Panc1 (cell line): ENCODE results near the gene BAHCC1. TPM values are rescaled to one million over a fixed set of nuclear protein-coding genes. Genes with fewer than 3 reads are reported as not detected.

Source experiments
- ATAC-seq: fragments of 200-7000 bp; cut with Tn5 transposase; 2 replicates; pipeline ENCODE4 v1.9.1; 2020; ENCODE audit warnings: mild to moderate bottlenecking, moderate library complexity
- BruUV-seq: library from RNA; stranded (reverse); fragments of 400-500 nt; replicated peaks from 2 replicates; lab custom pipeline; 2021; lab: Mats Ljungman, UMichigan
- CTCF ChIA-PET: fragments of 300-600 bp; sonication (Branson Sonifier 250); formaldehyde crosslinking; loops from one replicate; lab custom pipeline; 2022; ENCODE audit warnings: antibody characterized with exemption; lab: Charles Lee
- POLR2A ChIA-PET: fragments of 300-600 bp; sonication (Branson Sonifier 250); formaldehyde crosslinking; loops from one replicate; lab custom pipeline; 2022; ENCODE audit warnings: antibody characterized with exemption; lab: Charles Lee
- DNase-seq: peaks from one replicate; pipeline ENCODE4 v3.0.0-alpha.2; 2010; ENCODE audit warnings: low read depth, low spot score
- H3K27ac ChIP-seq: 2 replicates; pipeline ENCODE4 v1.5.1; 2011; ENCODE audit warnings: mild to moderate bottlenecking, low read length, inconsistent platforms
- H3K27me3 ChIP-seq: fragments of 200-500 bp; sonication (Bioruptor generic); 2 replicates; pipeline ENCODE4 v1.6.0; 2014; ENCODE audit warnings: low read length, inconsistent platforms; ENCODE audit not compliant: control insufficient read depth, insufficient read depth
- H3K36me3 ChIP-seq: fragments of 200-500 bp; sonication (Bioruptor generic); 2 replicates; pipeline ENCODE4 v1.5.1; 2014; ENCODE audit warnings: inconsistent platforms, mild to moderate bottlenecking, low read length, moderate library complexity; ENCODE audit not compliant: control insufficient read depth, insufficient read depth
- H3K4me1 ChIP-seq: 2 replicates; pipeline ENCODE4 v1.5.1; 2011; ENCODE audit warnings: inconsistent platforms, mild to moderate bottlenecking, low read length, moderate library complexity; ENCODE audit not compliant: control insufficient read depth, insufficient read depth
- H3K4me3 ChIP-seq, 2 experiments: 2 replicates each; pipeline ENCODE4 v1.5.1; 2011 to 2012; ENCODE audit warnings: low read depth in 2 of 2, low read length in 2 of 2, mild to moderate bottlenecking in 2 of 2, inconsistent platforms in 1 of 2, moderate library complexity in 1 of 2
- H3K9me3 ChIP-seq: fragments of 200-500 bp; sonication (Bioruptor generic); 2 replicates; pipeline ENCODE4 v1.5.1; 2014; ENCODE audit warnings: low read depth, mild to moderate bottlenecking, inconsistent platforms, low read length, moderate library complexity; ENCODE audit not compliant: control insufficient read depth, insufficient read depth
- POLR2AphosphoS5 ChIP-seq: IDR thresholded peaks from 2 replicates; pipeline ENCODE4 v1.6.1; 2012; ENCODE audit warnings: mild to moderate bottlenecking, low read depth, low read length, moderate library complexity
- SIN3A ChIP-seq: IDR thresholded peaks from 2 replicates; pipeline ENCODE4 v1.6.1; 2012; ENCODE audit warnings: low read depth, mild to moderate bottlenecking, low read length, moderate library complexity, borderline replicate concordance; ENCODE audit not compliant: insufficient read depth
- TCF7L2 ChIP-seq: IDR thresholded peaks from 2 replicates; pipeline ENCODE4 v1.6.1; 2011; ENCODE audit warnings: mild to moderate bottlenecking, low read depth, low read length, inconsistent platforms
- in situ Hi-C: cut with HindIII; loops from 2 replicates; pipeline ENCODE4 v1.10.0; 2016; ENCODE audit warnings: low sequenced_read_pairs, low pct_unique_long_range_greater_than_20kb
- intact Hi-C: fragments of 100-400 bp; cut with micrococcal nuclease; formaldehyde crosslinking; loops from one replicate; pipeline ENCODE4 v1.10.0; 2022; ENCODE audit not compliant: unreplicated experiment
- total RNA-seq: library from RNA; stranded (reverse); gene quantifications from one replicate; pipeline ENCODE4 v1.2.1, GENCODE V29; 2021; ENCODE audit not compliant: unreplicated experiment
- TF ChIP-seq, protein P1 (sequence below): fragments of 450-650 bp; IDR thresholded peaks from 2 replicates; pipeline ENCODE4 v1.5.1; 2017; ENCODE audit warnings: mild to moderate bottlenecking
- TF ChIP-seq, protein P2 (sequence below), 2 experiments: IDR thresholded peaks; 2 replicates each; pipeline ENCODE4 v1.6.1; 2011 to 2012; ENCODE audit warnings: low read depth in 2 of 2, control low read depth in 1 of 2, low read length in 1 of 2, mild to moderate bottlenecking in 1 of 2, moderate library complexity in 1 of 2; ENCODE audit not compliant: insufficient read depth in 1 of 2

BAHCC1 gene
- total RNA-seq, 1 experiment from 2014 or later = 77.4 TPM

DNA sequence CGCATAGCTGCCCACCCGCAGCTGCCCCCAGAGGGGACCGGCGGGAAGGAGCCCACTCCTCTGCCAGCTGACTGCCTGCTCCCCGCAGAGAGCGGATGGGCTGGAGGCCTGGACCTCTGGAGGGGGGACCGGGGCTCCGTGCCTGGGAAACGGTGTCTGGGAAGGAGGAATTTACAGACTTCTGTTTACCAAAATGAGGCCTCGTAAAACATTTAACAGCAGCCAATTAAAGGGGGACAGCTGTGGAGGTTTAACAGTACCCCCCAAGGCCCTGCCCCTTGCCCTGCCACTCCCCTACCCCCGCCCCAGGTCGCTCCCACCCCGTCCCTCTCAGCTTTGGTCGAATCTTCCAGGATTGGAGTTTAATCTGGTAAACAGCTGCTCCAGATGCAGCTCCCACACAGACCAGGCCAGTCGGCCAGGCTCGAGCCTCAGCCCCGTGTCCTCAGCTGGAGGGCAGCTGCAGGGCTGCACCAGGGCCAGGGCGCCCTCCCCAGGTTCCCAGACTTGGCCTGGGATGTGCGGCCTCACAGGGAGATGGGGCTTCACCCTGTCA, 41.1 kb downstream of the BAHCC1 start:
- TF ChIP-seq SIN3A (no peak), POLR2AphosphoS5 (no peak; the same call in 1 of the 2 replicates), TCF7L2 (no peak)
- TF ChIP-seq, protein P1, sequence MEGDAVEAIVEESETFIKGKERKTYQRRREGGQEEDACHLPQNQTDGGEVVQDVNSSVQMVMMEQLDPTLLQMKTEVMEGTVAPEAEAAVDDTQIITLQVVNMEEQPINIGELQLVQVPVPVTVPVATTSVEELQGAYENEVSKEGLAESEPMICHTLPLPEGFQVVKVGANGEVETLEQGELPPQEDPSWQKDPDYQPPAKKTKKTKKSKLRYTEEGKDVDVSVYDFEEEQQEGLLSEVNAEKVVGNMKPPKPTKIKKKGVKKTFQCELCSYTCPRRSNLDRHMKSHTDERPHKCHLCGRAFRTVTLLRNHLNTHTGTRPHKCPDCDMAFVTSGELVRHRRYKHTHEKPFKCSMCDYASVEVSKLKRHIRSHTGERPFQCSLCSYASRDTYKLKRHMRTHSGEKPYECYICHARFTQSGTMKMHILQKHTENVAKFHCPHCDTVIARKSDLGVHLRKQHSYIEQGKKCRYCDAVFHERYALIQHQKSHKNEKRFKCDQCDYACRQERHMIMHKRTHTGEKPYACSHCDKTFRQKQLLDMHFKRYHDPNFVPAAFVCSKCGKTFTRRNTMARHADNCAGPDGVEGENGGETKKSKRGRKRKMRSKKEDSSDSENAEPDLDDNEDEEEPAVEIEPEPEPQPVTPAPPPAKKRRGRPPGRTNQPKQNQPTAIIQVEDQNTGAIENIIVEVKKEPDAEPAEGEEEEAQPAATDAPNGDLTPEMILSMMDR = no peak; the same call in 1 of the 2 replicates
- TF ChIP-seq, protein P2, sequence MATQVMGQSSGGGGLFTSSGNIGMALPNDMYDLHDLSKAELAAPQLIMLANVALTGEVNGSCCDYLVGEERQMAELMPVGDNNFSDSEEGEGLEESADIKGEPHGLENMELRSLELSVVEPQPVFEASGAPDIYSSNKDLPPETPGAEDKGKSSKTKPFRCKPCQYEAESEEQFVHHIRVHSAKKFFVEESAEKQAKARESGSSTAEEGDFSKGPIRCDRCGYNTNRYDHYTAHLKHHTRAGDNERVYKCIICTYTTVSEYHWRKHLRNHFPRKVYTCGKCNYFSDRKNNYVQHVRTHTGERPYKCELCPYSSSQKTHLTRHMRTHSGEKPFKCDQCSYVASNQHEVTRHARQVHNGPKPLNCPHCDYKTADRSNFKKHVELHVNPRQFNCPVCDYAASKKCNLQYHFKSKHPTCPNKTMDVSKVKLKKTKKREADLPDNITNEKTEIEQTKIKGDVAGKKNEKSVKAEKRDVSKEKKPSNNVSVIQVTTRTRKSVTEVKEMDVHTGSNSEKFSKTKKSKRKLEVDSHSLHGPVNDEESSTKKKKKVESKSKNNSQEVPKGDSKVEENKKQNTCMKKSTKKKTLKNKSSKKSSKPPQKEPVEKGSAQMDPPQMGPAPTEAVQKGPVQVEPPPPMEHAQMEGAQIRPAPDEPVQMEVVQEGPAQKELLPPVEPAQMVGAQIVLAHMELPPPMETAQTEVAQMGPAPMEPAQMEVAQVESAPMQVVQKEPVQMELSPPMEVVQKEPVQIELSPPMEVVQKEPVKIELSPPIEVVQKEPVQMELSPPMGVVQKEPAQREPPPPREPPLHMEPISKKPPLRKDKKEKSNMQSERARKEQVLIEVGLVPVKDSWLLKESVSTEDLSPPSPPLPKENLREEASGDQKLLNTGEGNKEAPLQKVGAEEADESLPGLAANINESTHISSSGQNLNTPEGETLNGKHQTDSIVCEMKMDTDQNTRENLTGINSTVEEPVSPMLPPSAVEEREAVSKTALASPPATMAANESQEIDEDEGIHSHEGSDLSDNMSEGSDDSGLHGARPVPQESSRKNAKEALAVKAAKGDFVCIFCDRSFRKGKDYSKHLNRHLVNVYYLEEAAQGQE (IDR thresholded peaks at IDR 0.05; ENCODE audit: insufficient read depth in 1 of 2, low read depth in 2 of 2, low read length in 1 of 2) = no peak
- no peak for DNase-seq
- ATAC-seq = peak; percentile 49
- intact Hi-C loops (no loop called here), in situ Hi-C loops (no loop called here)
- POLR2A ChIA-PET = no interaction called here
- no peak overlapping the region for H3K4me3 ChIP-seq
- H3K27me3 ChIP-seq = no peaks in the 10 kb centered on the region
- BruUV-seq = no TSS peak
- peak overlapping the region; percentile 73 for H3K27ac ChIP-seq
- no peaks in the 10 kb centered on the region for H3K36me3 ChIP-seq
- peaks cover 73% of the 10 kb centered on the region for H3K4me1 ChIP-seq
- CTCF ChIA-PET = interaction anchor here (0.6 kb wide), 3 partner anchors 25 to 46 kb away, joined by 6 to 9 read pairs (median 8); no protein-coding TSS in a partner anchor
- H3K9me3 ChIP-seq = no peaks in the 10 kb centered on the region

DNA sequence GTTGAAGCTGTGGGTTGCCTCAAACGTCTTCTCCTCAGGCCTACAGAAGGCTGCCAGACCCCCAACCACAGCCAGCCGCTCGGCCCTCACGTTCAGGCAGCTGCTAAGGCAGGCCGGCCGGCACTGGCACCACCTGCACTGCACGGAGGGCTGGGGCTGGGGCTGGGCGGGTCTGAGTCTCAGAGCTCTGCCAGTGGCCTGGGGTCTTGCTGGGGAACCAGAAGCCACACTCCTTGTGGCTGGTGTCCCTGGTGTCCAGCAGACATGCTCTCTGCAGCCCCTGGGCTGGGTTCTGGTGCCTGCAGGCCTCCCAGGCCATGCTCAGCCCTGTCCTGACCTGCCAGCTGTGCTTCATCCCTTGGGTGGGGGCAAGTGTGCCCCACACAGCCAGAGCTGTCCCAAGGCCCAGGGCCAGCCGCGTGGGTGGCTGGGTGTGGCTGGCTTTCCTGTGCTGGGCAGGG, 42.0 kb downstream of the BAHCC1 start:
- intact Hi-C loops (no loop called here), in situ Hi-C loops (no loop called here)
- Histone ChIP-seq H3K36me3 (no peaks in the 10 kb centered on the region), H3K27me3 (no peaks in the 10 kb centered on the region), H3K9me3 (no peaks in the 10 kb centered on the region), H3K4me3 (no peak overlapping the region), H3K4me1 (peaks cover 67% of the 10 kb centered on the region), H3K27ac (peak overlapping the region; percentile 69)
- TF ChIP-seq SIN3A = no peak
- ChIA-PET CTCF (no interaction called here), POLR2A (no interaction called here)
- ATAC-seq (no peak), DNase-seq (no peak)
- BruUV-seq = no TSS peak

DNA sequence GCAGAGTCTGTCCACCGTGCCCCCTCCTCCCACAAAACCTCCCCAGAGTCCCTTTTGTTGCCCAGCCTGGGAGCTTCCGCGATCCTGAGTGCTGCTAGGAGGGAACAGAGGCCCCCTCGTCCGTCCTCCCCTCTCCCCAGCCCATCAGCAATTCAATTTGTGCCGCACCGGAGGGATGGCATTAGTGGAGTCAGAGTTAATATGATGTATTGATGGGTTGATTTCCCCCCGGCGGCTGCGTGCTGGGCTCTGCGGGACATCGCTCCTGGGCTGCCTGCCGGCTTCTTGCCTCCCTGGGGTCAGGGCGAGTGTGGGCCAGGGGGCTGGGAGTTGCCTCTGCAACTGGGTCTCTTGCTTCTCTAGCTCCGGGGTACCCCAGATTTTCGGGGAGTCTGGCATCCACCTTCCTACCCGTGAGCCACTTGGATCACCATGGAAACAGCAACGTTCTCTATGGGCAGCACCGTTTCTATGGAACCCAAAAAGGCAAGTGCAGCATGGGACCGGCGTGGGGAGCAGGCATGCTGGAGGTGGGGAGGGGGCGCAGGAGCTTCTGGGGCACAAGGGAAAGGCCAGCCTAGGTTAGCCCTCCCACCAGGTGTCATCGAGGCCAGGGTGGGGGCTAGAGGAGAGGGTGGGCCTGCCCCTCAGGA, 42.9 kb downstream of the BAHCC1 start:
- ATAC-seq (no peak), DNase-seq (no peak)
- Histone ChIP-seq H3K27me3 (no peaks in the 10 kb centered on the region), H3K4me3 (no peak overlapping the region), H3K27ac (peak overlapping the region; percentile 69; the same call in 1 of the 2 replicates), H3K9me3 (no peaks in the 10 kb centered on the region), H3K36me3 (no peaks in the 10 kb centered on the region), H3K4me1 (peaks cover 63% of the 10 kb centered on the region)
- intact Hi-C loops = no loop called here
- TF ChIP-seq TCF7L2 (no peak), POLR2AphosphoS5 (no peak), SIN3A (no peak)
- TF ChIP-seq, protein P2 (IDR thresholded peaks at IDR 0.05; ENCODE audit: insufficient read depth in 1 of 2, low read depth in 2 of 2, low read length in 1 of 2) = no peak
- TF ChIP-seq, protein P1 = no peak
- ChIA-PET CTCF (no interaction called here), POLR2A (no interaction called here)
- BruUV-seq = no TSS peak
- in situ Hi-C loops = no loop called here
